Ishikawa (cell line): Measurements from ENCODE around the gene MYH14.

Experiments
- CEBPB ChIP-seq: IDR thresholded peaks from 2 replicates; pipeline ENCODE4 v1.6.1; 2012
- CREB1 ChIP-seq: IDR thresholded peaks from 2 replicates; pipeline ENCODE4 v1.6.1; 2012; ENCODE audit warnings: low read depth
- EGR1 ChIP-seq: IDR thresholded peaks from 2 replicates; pipeline ENCODE4 v1.6.1; 2012
- EP300 ChIP-seq: IDR thresholded peaks from 2 replicates; pipeline ENCODE4 v1.6.1; 2012; ENCODE audit warnings: borderline replicate concordance
- FOXM1 ChIP-seq: IDR thresholded peaks from 2 replicates; pipeline ENCODE4 v1.6.1; 2012; ENCODE audit warnings: low read depth, borderline replicate concordance
- NFIC ChIP-seq: IDR thresholded peaks from 2 replicates; pipeline ENCODE4 v1.6.1; 2012
- RAD21 ChIP-seq: IDR thresholded peaks from 2 replicates; pipeline ENCODE4 v1.6.1; 2012; ENCODE audit warnings: low read depth
- TAF1 ChIP-seq: IDR thresholded peaks from 2 replicates; pipeline ENCODE4 v1.6.1; 2012; ENCODE audit warnings: low read depth, mild to moderate bottlenecking
- TCF12 ChIP-seq: IDR thresholded peaks from 2 replicates; pipeline ENCODE4 v1.6.1; 2012; ENCODE audit warnings: low read depth
- TEAD4 ChIP-seq: IDR thresholded peaks from 2 replicates; pipeline ENCODE4 v1.6.1; 2012
- YY1 ChIP-seq: IDR thresholded peaks from 2 replicates; pipeline ENCODE4 v1.6.1; 2012; ENCODE audit warnings: low read depth
- ZBTB7A ChIP-seq: IDR thresholded peaks from 2 replicates; pipeline ENCODE4 v1.6.1; 2012; ENCODE audit warnings: low read depth
- TF ChIP-seq, protein P1 (sequence below): IDR thresholded peaks from 2 replicates; pipeline ENCODE4 v1.6.1; 2012; ENCODE audit warnings: low read depth, mild to moderate bottlenecking
- TF ChIP-seq, protein P2 (sequence below): IDR thresholded peaks from 2 replicates; pipeline ENCODE4 v1.6.1; 2012
- TF ChIP-seq, protein P3 (sequence below): IDR thresholded peaks from 2 replicates; pipeline ENCODE4 v1.6.1; 2012

MYH14 gene

DNA sequence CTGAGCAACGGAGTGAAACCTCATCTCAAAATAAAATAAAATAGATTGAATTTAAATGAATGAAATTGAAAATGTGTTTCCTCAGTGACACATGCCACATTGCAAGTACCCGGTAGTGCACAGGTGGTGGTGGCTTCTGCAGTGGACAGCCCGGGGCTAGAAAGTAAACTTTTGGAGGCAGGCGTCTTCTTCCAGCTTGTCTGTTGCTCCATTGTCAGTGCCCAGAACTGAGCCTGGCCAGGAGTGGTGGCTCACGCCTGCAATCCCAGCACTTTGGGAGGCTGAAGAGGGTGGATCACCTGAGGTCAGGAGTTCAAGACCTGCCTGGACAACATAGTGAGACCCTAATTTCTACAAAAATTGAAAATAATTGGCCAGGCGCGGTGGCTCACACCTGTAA lies 5.7 kb downstream of the MYH14 start:
- no peak for TF ChIP-seq ZBTB7A
- TF ChIP-seq, protein P1, sequence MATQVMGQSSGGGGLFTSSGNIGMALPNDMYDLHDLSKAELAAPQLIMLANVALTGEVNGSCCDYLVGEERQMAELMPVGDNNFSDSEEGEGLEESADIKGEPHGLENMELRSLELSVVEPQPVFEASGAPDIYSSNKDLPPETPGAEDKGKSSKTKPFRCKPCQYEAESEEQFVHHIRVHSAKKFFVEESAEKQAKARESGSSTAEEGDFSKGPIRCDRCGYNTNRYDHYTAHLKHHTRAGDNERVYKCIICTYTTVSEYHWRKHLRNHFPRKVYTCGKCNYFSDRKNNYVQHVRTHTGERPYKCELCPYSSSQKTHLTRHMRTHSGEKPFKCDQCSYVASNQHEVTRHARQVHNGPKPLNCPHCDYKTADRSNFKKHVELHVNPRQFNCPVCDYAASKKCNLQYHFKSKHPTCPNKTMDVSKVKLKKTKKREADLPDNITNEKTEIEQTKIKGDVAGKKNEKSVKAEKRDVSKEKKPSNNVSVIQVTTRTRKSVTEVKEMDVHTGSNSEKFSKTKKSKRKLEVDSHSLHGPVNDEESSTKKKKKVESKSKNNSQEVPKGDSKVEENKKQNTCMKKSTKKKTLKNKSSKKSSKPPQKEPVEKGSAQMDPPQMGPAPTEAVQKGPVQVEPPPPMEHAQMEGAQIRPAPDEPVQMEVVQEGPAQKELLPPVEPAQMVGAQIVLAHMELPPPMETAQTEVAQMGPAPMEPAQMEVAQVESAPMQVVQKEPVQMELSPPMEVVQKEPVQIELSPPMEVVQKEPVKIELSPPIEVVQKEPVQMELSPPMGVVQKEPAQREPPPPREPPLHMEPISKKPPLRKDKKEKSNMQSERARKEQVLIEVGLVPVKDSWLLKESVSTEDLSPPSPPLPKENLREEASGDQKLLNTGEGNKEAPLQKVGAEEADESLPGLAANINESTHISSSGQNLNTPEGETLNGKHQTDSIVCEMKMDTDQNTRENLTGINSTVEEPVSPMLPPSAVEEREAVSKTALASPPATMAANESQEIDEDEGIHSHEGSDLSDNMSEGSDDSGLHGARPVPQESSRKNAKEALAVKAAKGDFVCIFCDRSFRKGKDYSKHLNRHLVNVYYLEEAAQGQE: no peak
- no peak for TF ChIP-seq FOXM1
- no peak for TF ChIP-seq EP300
- TF ChIP-seq, protein P2, sequence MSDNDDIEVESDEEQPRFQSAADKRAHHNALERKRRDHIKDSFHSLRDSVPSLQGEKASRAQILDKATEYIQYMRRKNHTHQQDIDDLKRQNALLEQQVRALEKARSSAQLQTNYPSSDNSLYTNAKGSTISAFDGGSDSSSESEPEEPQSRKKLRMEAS: no peak
- no peak for TF ChIP-seq YY1
- no peak for TF ChIP-seq TAF1
- TF ChIP-seq TCF12: no peak
- no peak for TF ChIP-seq NFIC
- no peak for TF ChIP-seq TEAD4
- TF ChIP-seq, protein P3, sequence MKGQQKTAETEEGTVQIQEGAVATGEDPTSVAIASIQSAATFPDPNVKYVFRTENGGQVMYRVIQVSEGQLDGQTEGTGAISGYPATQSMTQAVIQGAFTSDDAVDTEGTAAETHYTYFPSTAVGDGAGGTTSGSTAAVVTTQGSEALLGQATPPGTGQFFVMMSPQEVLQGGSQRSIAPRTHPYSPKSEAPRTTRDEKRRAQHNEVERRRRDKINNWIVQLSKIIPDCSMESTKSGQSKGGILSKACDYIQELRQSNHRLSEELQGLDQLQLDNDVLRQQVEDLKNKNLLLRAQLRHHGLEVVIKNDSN: no peak
- no peak for TF ChIP-seq RAD21
- TF ChIP-seq CREB1: no peak
- TF ChIP-seq EGR1: no peak
- no peak for TF ChIP-seq CEBPB

DNA sequence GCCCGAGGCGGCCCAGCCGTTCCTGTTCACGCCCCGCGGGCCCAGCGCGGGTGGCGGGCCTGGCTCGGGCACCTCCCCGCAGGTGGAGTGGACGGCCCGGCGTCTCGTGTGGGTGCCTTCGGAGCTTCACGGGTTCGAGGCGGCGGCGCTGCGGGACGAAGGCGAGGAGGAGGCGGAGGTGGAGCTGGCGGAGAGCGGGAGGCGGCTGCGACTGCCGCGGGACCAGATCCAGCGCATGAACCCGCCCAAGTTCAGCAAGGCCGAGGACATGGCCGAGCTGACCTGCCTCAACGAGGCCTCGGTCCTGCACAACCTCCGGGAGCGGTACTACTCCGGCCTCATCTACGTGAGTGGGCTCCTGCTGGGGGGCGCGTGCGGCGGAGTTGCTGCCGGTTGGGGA lies 7.0 kb downstream of the MYH14 start:
- TF ChIP-seq, protein P1: no peak

DNA sequence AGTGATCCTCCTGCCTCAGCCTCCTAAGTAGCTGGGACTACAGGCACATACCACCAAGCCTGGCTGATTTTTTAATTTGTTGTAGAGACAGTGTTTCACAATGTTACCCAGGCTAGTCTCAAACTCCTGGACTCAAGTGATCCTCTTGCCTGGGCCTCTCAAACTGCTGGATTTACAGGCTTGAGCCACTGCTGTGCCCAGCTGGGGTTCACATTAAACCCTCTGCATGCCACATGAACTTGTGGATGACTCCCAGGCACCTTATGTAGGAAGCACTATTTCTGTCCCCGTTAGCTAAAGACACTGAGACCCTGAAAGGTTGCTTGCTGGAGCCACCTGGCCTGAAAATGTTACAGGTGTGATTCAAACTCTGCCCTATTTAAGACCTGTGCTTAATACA lies 10.5 kb downstream of the MYH14 start:
- TF ChIP-seq FOXM1 (no peak), YY1 (no peak), ZBTB7A (no peak), TCF12 (no peak), EP300 (no peak)

DNA sequence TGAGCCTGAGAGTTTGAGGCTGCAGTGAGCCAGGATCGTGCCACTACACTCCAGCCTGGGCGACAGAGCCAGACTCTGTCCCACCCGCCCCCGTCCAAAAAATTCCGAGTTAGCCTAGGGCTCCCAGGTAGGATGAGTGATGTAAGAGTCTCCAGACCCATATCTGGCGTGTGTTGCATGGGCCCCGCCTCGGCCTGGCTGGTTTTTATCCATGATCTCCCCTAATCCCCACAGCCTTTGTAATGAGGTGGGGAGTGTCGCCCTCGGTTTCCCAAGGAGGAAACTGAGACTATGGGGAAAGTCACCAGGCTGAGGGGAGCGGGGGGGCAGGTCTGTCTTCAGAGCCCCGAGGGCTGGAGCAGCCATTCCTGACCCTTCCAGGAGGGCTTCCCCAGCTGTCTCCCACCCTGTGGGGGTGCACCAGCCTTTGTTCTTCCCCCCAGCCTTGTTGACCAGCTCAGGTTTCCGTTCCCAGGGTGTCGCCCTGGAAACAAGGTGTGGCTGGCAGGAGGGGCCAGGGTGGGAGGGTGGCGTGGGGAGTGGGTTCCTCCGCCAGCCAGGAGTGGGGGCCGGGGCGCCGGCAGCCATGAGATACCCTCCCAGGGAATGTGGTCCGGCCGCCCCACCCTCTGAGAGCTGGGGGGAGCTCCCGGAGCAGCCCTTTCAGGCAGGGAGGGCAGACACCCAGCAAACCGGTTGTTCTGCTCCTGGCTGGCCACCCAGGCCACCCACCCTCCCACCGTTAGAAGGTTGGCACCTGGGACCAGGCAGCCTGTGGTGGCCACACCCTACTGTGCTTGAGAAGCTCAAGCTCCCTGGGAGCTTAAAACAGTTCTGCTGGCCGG lies 11.5 kb downstream of the MYH14 start:
- TF ChIP-seq CREB1 (no peak), TEAD4 (peak; percentile 94), EGR1 (peak; percentile 81), TCF12 (peak; percentile 98), FOXM1 (peak; percentile 88), ZBTB7A (peak; percentile 100), CEBPB (peak; percentile 62; the same call in 1 of the 2 replicates), TAF1 (peak; percentile 42), YY1 (peak; percentile 72), RAD21 (peak; percentile 41; the same call in 1 of the 2 replicates), NFIC (peak; percentile 93), EP300 (peak; percentile 97)
- TF ChIP-seq, protein P1: no peak
- TF ChIP-seq, protein P3: peak; percentile 52; the same call in 1 of the 2 replicates
- TF ChIP-seq, protein P2: peak; percentile 74

DNA sequence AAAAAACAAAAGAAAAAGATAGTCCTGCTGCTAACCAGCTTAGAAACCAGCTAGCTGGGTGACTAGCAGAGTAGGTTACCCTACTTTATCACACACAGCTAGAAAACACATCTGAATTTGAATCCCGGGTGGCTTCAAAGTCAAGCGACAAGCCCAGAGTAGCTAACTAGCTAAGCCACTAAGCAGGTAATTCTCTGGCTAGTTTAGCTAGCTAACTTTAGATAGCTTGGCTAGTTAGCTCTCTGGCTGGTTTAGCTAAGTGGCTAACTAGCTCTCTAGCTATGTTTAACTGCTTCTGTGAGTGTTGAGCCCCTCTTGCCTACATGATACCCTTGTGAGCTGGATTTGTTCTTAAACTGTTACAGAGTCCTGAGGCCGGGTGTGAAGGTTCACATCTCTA lies 12.4 kb downstream of the MYH14 start:
- TF ChIP-seq CREB1 (no peak), FOXM1 (no peak), EP300 (no peak)
